ENCODE measurements around the gene TMEM252.
A peak's percentile ranks its signal among the peaks of the same experiment; 100 is the strongest.

Gene TMEM252

GRCh38 chr9:68523367-68523936 is 17.2 kb downstream of the TMEM252 start:
- Histone ChIP-seq H3K9me3 (ENCODE audit: control extremely low read depth in 1 of 5, control insufficient read depth in 4 of 5, insufficient read depth in 2 of 5, low read depth in 1 of 5, low read length in 4 of 5) (peaks cover 0 to 4% (median 0%) of the 10 kb centered on the region in 5 experiments), H3K4me3 (ENCODE audit: control insufficient read depth in 1 of 7, extremely low read depth in 1 of 7, insufficient read depth in 4 of 7, low read depth in 2 of 7, low read length in 6 of 7) (no peak overlapping the region), H3K27me3 (replicated peaks in 2 of 5; ENCODE audit: control insufficient read depth in 4 of 5, insufficient read depth in 5 of 5, low read length in 4 of 5) (no peaks in the 10 kb centered on the region), H3K27ac (ENCODE audit: insufficient read depth in 1 of 2, low read depth in 1 of 2, low read length in 2 of 2, poor library complexity in 1 of 2, severe bottlenecking in 2 of 2) (no peak overlapping the region), H3K4me1 (ENCODE audit: control extremely low read depth in 1 of 4, control insufficient read depth in 4 of 4, insufficient read depth in 4 of 4, low read length in 3 of 4) (peaks cover 0 to 8% (median 3%) of the 10 kb centered on the region in 4 experiments), H3K36me3 (ENCODE audit: control insufficient read depth in 4 of 4, insufficient read depth in 4 of 4, low read length in 3 of 4) (no peaks in the 10 kb centered on the region)
- ChIA-PET CTCF (interaction anchor here (2.5 to 4.0 kb wide), 2 partner anchors 15 to 37 kb away, joined by 9 to 18 read pairs; no protein-coding TSS in a partner anchor), POLR2A (no interaction called here)
- no CpG with 5 or more reads among the region's 4 CpGs for WGBS (ENCODE audit: insufficient coverage)
- no peak for DNase-seq

DNA sequence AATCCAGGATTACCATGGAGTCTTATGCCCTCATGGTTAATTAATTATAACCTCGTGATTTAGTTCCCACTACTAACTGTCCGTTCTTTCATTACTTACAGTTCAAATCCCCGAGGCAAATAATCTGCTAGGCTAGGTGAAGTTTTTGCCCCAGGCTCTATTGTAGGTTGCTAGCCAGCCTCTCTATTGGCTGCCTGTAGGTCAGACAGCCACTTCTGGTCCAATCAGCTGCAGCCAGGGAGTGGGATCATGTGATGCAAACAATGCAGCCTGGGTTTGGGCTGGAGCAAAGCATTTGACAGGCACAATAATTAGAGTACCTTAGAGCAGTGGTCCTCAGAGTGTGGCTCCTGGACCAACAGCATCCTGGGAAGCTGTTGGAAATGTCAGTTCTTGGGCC is 17.7 kb downstream of the TMEM252 start:
- no peaks in the 10 kb centered on the region for H3K27me3 ChIP-seq (replicated peaks in 2 of 5; ENCODE audit: control insufficient read depth in 4 of 5, insufficient read depth in 5 of 5, low read length in 4 of 5)
- peaks cover 0 to under 1% (median 0%) of the 10 kb centered on the region in 4 experiments for H3K36me3 ChIP-seq (ENCODE audit: control insufficient read depth in 4 of 4, insufficient read depth in 4 of 4, low read length in 3 of 4)
- H3K9me3 ChIP-seq (ENCODE audit: control extremely low read depth in 1 of 5, control insufficient read depth in 4 of 5, insufficient read depth in 2 of 5, low read depth in 1 of 5, low read length in 4 of 5): peaks cover 0 to 9% (median 3%) of the 10 kb centered on the region in 5 experiments
- POLR2A ChIA-PET: no interaction called here
- peaks cover 0 to 8% (median 3%) of the 10 kb centered on the region in 4 experiments for H3K4me1 ChIP-seq (ENCODE audit: control extremely low read depth in 1 of 4, control insufficient read depth in 4 of 4, insufficient read depth in 4 of 4, low read length in 3 of 4)
- no peak overlapping the region for H3K4me3 ChIP-seq (ENCODE audit: control insufficient read depth in 1 of 7, extremely low read depth in 1 of 7, insufficient read depth in 4 of 7, low read depth in 2 of 7, low read length in 6 of 7)
- 94% methylated on average over 3 of the region's 3 CpGs for WGBS (ENCODE audit: insufficient coverage)
- H3K27ac ChIP-seq (ENCODE audit: insufficient read depth in 1 of 2, low read depth in 1 of 2, low read length in 2 of 2, poor library complexity in 1 of 2, severe bottlenecking in 2 of 2): no peak overlapping the region
- no peak for DNase-seq
- CTCF ChIA-PET: interaction anchor here (1.4 to 4.0 kb wide), 3 partner anchors 12 to 37 kb away, joined by 3 to 18 read pairs (median 9); no protein-coding TSS in a partner anchor

GRCh38 chr9:68522131-68522530 is 18.6 kb downstream of the TMEM252 start:
- Histone ChIP-seq H3K27me3 (replicated peaks in 2 of 5; ENCODE audit: control insufficient read depth in 4 of 5, insufficient read depth in 5 of 5, low read length in 4 of 5) (no peaks in the 10 kb centered on the region), H3K4me1 (ENCODE audit: control extremely low read depth in 1 of 4, control insufficient read depth in 4 of 4, insufficient read depth in 4 of 4, low read length in 3 of 4) (peaks cover 0 to 8% (median 3%) of the 10 kb centered on the region in 4 experiments), H3K36me3 (ENCODE audit: control insufficient read depth in 4 of 4, insufficient read depth in 4 of 4, low read length in 3 of 4) (peaks cover 0 to 5% (median 0%) of the 10 kb centered on the region in 4 experiments), H3K27ac (ENCODE audit: insufficient read depth in 1 of 2, low read depth in 1 of 2, low read length in 2 of 2, poor library complexity in 1 of 2, severe bottlenecking in 2 of 2) (no peak overlapping the region), H3K4me3 (ENCODE audit: control insufficient read depth in 1 of 7, extremely low read depth in 1 of 7, insufficient read depth in 4 of 7, low read depth in 2 of 7, low read length in 6 of 7) (no peak overlapping the region), H3K9me3 (ENCODE audit: control extremely low read depth in 1 of 5, control insufficient read depth in 4 of 5, insufficient read depth in 2 of 5, low read depth in 1 of 5, low read length in 4 of 5) (peaks cover 0 to 16% (median 5%) of the 10 kb centered on the region in 5 experiments)
- DNase-seq: peak; percentile 48 to 80 (median 76)
- ChIA-PET CTCF (interaction anchor here (0.7 to 4.0 kb wide), 5 partner anchors 11 to 827 kb away, joined by 3 to 18 read pairs (median 4); no protein-coding TSS in a partner anchor), POLR2A (no interaction called here)
- 26% methylated on average over 4 of the region's 4 CpGs for WGBS (ENCODE audit: insufficient coverage)

DNA sequence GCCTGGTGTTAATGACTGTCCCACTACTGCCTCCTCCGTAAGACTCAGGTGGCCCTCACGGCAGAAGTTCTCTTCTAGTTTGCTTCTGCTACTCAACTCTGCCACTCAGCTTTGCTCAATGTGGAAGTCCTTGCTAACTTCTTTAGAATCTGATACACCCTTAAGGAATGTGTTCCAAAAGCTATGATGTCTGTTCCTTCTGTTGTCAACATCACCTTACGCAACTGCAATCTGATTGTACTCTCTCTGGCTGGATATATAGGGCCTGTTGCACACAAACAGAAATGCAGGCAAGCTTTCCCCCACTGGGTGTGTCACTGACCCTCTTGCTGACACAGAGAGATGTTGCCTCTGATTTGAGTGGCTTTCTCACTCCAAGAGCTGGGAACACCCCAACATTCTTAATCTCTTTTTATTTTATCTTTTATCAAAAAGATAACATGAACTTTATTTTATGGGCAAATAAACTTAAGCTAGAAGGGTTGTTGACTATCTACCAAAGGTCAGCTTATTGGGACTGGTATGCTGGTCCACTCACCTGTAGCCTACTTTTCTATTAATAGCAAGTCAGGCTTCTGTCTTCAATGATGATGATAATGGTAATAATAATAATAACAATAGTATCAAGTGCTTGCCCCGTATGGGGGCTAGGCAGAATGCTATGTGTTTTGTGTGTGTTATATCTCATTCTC is 25.2 kb downstream of the TMEM252 start:
- H3K4me3 ChIP-seq (ENCODE audit: control insufficient read depth in 1 of 7, extremely low read depth in 1 of 7, insufficient read depth in 4 of 7, low read depth in 2 of 7, low read length in 6 of 7): no peak overlapping the region
- H3K36me3 ChIP-seq (ENCODE audit: control insufficient read depth in 4 of 4, insufficient read depth in 4 of 4, low read length in 3 of 4): peaks cover 0 to 7% (median 0%) of the 10 kb centered on the region in 4 experiments
- H3K27me3 ChIP-seq (replicated peaks in 2 of 5; ENCODE audit: control insufficient read depth in 4 of 5, insufficient read depth in 5 of 5, low read length in 4 of 5): no peaks in the 10 kb centered on the region
- DNase-seq: no peak
- no peaks in the 10 kb centered on the region for H3K4me1 ChIP-seq (ENCODE audit: control extremely low read depth in 1 of 4, control insufficient read depth in 4 of 4, insufficient read depth in 4 of 4, low read length in 3 of 4)
- ChIA-PET CTCF (interaction anchor here (1.1 to 2.4 kb wide), 2 partner anchors 10 to 52 kb away, joined by 3 to 7 read pairs; no protein-coding TSS in a partner anchor), POLR2A (no interaction called here)
- WGBS (ENCODE audit: insufficient coverage): 100% methylated on average over 3 of the region's 4 CpGs
- H3K9me3 ChIP-seq (ENCODE audit: control extremely low read depth in 1 of 5, control insufficient read depth in 4 of 5, insufficient read depth in 2 of 5, low read depth in 1 of 5, low read length in 4 of 5): peaks cover 0 to 16% (median 5%) of the 10 kb centered on the region in 5 experiments
- no peak overlapping the region for H3K27ac ChIP-seq (ENCODE audit: insufficient read depth in 1 of 2, low read depth in 1 of 2, low read length in 2 of 2, poor library complexity in 1 of 2, severe bottlenecking in 2 of 2)

DNA sequence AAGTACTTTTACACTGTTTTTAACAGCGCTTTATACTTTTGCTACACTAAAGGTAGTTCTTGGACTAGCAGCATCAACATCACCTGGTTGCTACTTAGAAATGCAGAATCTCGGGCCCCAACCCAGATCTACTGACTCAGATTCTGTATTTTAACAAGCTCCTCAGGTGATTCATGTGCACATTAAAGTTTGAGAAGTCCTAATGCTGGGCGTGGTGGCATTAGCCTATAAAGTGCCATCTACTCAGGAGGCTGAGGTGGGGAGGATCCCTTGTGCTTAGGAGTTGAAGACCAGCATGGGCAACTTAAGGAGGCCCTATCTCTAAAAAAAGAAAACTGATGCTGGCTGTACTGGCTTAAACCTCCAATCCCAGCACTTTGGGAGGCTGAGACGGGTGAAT is 26.7 kb downstream of the TMEM252 start:
- H3K4me3 ChIP-seq (ENCODE audit: control insufficient read depth in 1 of 7, extremely low read depth in 1 of 7, insufficient read depth in 4 of 7, low read depth in 2 of 7, low read length in 6 of 7): no peak overlapping the region
- no peaks in the 10 kb centered on the region for H3K4me1 ChIP-seq (ENCODE audit: control extremely low read depth in 1 of 4, control insufficient read depth in 4 of 4, insufficient read depth in 4 of 4, low read length in 3 of 4)
- DNase-seq: no peak
- WGBS (ENCODE audit: insufficient coverage): 100% methylated on average over 3 of the region's 4 CpGs
- no peak overlapping the region for H3K27ac ChIP-seq (ENCODE audit: insufficient read depth in 1 of 2, low read depth in 1 of 2, low read length in 2 of 2, poor library complexity in 1 of 2, severe bottlenecking in 2 of 2)
- H3K27me3 ChIP-seq (replicated peaks in 2 of 5; ENCODE audit: control insufficient read depth in 4 of 5, insufficient read depth in 5 of 5, low read length in 4 of 5): no peaks in the 10 kb centered on the region
- H3K9me3 ChIP-seq (ENCODE audit: control extremely low read depth in 1 of 5, control insufficient read depth in 4 of 5, insufficient read depth in 2 of 5, low read depth in 1 of 5, low read length in 4 of 5): peaks cover 0 to 16% (median 5%) of the 10 kb centered on the region in 5 experiments
- ChIA-PET CTCF (no interaction called here), POLR2A (no interaction called here)
- H3K36me3 ChIP-seq (ENCODE audit: control insufficient read depth in 4 of 4, insufficient read depth in 4 of 4, low read length in 3 of 4): peaks cover 0 to 8% (median 0%) of the 10 kb centered on the region in 4 experiments

GRCh38 chr9:68513385-68513784 is 27.3 kb downstream of the TMEM252 start:
- CTCF ChIA-PET: interaction anchor here (2.2 kb wide), 1 partner anchor 60 kb away, joined by 7 read pairs; no protein-coding TSS in a partner anchor
- WGBS (ENCODE audit: insufficient coverage): 100% methylated on average over 3 of the region's 3 CpGs
- Histone ChIP-seq H3K4me1 (ENCODE audit: control extremely low read depth in 1 of 4, control insufficient read depth in 4 of 4, insufficient read depth in 4 of 4, low read length in 3 of 4) (no peaks in the 10 kb centered on the region), H3K4me3 (ENCODE audit: control insufficient read depth in 1 of 7, extremely low read depth in 1 of 7, insufficient read depth in 4 of 7, low read depth in 2 of 7, low read length in 6 of 7) (no peak overlapping the region), H3K27me3 (replicated peaks in 2 of 5; ENCODE audit: control insufficient read depth in 4 of 5, insufficient read depth in 5 of 5, low read length in 4 of 5) (no peaks in the 10 kb centered on the region), H3K27ac (ENCODE audit: insufficient read depth in 1 of 2, low read depth in 1 of 2, low read length in 2 of 2, poor library complexity in 1 of 2, severe bottlenecking in 2 of 2) (no peak overlapping the region), H3K36me3 (ENCODE audit: control insufficient read depth in 4 of 4, insufficient read depth in 4 of 4, low read length in 3 of 4) (peaks cover 0 to 10% (median 0%) of the 10 kb centered on the region in 4 experiments), H3K9me3 (ENCODE audit: control extremely low read depth in 1 of 5, control insufficient read depth in 4 of 5, insufficient read depth in 2 of 5, low read depth in 1 of 5, low read length in 4 of 5) (peaks cover 0 to 11% (median 5%) of the 10 kb centered on the region in 5 experiments)
- POLR2A ChIA-PET: no interaction called here
- DNase-seq: no peak

DNA sequence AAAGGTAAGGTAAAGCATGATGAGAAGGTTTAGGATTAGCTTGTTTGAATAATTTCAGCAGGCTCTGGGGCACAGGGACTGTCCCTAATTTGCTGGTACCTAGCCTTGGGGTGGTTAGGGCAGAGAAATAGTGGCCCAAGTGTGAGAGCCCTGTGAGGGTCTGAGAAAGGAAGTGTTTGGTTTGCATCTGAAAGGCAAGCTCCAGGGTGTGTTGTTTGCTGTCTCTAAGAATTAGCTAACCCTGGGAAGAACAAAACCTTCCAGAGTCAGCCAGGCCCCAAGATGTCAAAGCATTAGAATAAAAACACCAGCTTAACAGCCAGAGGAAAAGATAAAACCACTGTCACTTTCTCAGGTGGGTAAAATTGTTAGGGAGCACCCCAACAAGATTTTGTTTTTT is 31.0 kb downstream of the TMEM252 start:
- DNase-seq: no peak
- Histone ChIP-seq H3K27me3 (replicated peaks in 2 of 5; ENCODE audit: control insufficient read depth in 4 of 5, insufficient read depth in 5 of 5, low read length in 4 of 5) (no peaks in the 10 kb centered on the region), H3K9me3 (ENCODE audit: control extremely low read depth in 1 of 5, control insufficient read depth in 4 of 5, insufficient read depth in 2 of 5, low read depth in 1 of 5, low read length in 4 of 5) (no peaks in the 10 kb centered on the region), H3K4me3 (ENCODE audit: control insufficient read depth in 1 of 7, extremely low read depth in 1 of 7, insufficient read depth in 4 of 7, low read depth in 2 of 7, low read length in 6 of 7) (no peak overlapping the region), H3K36me3 (ENCODE audit: control insufficient read depth in 4 of 4, insufficient read depth in 4 of 4, low read length in 3 of 4) (peaks cover 0 to 2% (median 0%) of the 10 kb centered on the region in 4 experiments), H3K4me1 (ENCODE audit: control extremely low read depth in 1 of 4, control insufficient read depth in 4 of 4, insufficient read depth in 4 of 4, low read length in 3 of 4) (peaks cover 0 to 16% (median 3%) of the 10 kb centered on the region in 4 experiments), H3K27ac (ENCODE audit: insufficient read depth in 1 of 2, low read depth in 1 of 2, low read length in 2 of 2, poor library complexity in 1 of 2, severe bottlenecking in 2 of 2) (no peak overlapping the region)
- CTCF ChIA-PET: interaction anchor here (0.8 to 4.4 kb wide), 3 partner anchors 12 to 51 kb away, joined by 3 to 19 read pairs (median 18); no protein-coding TSS in a partner anchor
- POLR2A ChIA-PET: no interaction called here
